Hippocampal formation (tissue), 2 donors: ENCODE measurements around the gene PLA2G5.
"Not testable (repeated sequence)": the region's sequence is repeated elsewhere in the genome, so short reads cannot be mapped to it uniquely, and the experiment has no call there.

Experiments
- DNase-seq, 2 donors: peaks; one replicate each; lab custom pipeline; 2025; lab: John Stamatoyannopoulos, UW

Gene PLA2G5

GRCh38 chr1:20069874-20070273 is at the start of gene PLA2G5:
PLA2G5 (plus strand) TSS chr1:20070194; CDS start chr1:20084831, 14,637 bp downstream.
- DNase-seq: peak in 1 of 2 donors; percentile 29

- DNase-seq: no peak
Measured at GRCh38 chr1:20028125-20028524, 41.9 kb upstream of the PLA2G5 start.

DNA sequence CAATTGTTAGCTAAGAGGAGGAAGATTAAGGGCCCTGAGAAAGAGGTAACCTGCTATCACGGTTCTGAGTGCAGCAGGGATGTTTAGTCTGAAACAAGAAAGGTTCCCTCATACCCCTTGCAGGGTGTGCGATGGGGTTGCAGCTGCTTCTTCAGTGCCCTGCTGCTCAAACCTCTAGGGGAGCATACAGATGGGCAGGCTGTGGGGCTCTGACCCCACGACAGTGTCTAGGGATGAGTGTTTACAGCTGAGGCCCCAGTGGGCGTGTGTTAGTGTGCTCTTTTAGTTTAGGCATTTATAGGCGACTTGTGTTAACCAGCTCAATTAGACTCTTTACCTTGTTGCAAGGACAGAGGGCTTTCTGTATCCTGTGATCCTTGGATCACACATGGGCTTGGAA is 41.3 kb upstream of the PLA2G5 start:
- no peak for DNase-seq

GRCh38 chr1:20029178-20029912 is 40.6 kb upstream of the PLA2G5 start:
- no peak for DNase-seq

- DNase-seq: not testable (repeated sequence)
Measured at GRCh38 chr1:20030436-20031151, 39.4 kb upstream of the PLA2G5 start.

DNA sequence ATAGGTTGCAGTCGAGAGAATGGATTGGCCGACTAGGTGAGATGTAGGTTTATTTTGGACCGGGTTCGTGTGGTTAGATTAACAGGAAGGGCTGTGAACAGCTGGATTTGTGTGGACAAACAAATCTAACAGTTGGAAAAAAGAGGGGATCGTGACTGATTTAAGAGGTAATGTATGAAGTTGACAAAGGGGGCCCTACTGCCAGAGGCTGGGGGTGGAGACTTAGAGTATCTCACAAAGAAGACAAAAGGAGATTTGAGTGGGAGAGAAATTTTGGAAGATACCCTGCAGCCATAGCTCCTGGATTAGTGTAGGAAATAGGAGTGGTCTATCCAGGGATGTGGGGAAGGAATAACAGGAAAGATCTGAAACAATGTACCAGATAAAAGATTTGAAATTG is 38.8 kb upstream of the PLA2G5 start:
- no peak for DNase-seq

DNA sequence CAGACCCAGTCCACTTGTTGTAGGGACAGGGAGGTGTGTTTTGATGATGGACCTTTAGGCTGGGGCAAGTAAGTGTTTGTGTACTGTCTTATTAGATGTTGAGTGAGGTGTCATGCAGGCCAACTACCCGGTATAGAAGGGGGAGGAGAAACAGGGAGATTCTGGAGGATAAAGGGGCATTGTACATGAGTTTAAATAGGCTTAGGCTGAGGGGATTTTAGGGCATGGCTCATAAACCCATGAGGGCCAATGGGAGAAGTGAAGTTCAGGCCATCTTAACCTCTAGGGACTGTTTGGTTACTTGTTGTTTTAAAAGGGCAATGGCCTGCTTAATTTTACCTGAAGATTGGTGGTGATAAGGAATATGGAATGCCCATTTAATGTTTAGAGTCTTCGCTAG is 38.2 kb upstream of the PLA2G5 start:
- no peak for DNase-seq

DNA sequence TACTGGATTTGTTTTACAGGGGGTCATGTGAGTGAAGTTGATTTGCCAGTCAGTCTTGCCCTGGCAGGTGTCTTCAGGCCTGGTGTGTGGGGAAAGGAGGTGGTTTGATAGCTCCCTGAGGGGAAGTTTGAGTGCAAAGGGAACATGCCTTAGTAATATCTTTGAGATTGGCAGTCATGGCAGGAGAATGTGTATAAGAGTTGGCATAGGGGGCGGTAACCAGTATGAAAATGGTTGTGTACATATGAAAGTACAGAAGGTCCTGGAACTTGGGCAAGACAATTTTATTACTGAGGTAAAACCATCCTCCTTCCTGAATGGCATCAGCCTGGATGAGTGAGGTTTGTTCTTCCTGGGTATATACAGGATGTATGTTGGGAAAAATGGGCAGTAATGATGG is 37.6 kb upstream of the PLA2G5 start:
- no peak for DNase-seq

DNA sequence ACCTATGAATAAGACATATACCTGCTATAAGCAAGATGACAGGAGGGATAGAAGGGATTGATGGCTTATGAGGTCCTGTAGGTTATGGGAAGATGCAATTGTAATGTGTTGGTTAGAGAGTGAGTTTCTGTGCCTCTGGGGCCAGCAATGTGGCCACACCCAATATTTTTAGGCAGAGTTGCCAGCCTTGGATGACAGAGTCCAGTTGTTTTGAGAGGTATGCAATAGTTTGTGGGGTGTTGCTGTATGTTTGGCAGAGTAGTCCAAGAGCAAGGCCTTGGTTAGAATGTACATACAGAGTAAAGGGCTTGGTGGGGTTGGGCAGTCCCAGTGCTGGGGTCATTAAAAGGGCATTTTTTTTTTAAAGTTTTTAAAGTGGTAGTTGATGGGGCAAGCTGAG is 36.6 kb upstream of the PLA2G5 start:
- DNase-seq: no peak

DNA sequence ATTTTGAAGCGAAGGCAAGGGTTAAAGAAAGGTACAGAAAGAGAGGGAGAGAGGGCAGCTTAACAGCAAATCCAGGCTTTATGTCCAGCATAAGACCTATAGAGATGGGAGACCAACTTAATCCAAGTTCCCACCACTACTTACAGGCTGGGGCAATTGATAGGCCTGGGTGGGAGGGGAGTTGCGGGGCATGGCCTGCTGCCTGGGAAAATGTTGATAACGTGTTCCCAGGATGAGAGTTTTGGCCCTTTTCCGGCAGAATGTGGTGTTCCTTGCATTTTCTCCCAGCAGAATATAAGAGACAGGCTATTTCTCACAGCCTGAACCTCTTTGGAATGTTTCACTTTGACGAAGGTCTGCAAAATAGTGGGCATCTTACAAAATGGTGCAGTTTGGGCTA is 34.9 kb upstream of the PLA2G5 start:
- DNase-seq: no peak

- no peak for DNase-seq
Measured at GRCh38 chr1:20037877-20038276, 32.1 kb upstream of the PLA2G5 start.

GRCh38 chr1:20047096-20047495 is 22.9 kb upstream of the PLA2G5 start:
- DNase-seq: no peak

- DNase-seq: no peak
Measured at GRCh38 chr1:20048563-20048962, 21.4 kb upstream of the PLA2G5 start.

DNA sequence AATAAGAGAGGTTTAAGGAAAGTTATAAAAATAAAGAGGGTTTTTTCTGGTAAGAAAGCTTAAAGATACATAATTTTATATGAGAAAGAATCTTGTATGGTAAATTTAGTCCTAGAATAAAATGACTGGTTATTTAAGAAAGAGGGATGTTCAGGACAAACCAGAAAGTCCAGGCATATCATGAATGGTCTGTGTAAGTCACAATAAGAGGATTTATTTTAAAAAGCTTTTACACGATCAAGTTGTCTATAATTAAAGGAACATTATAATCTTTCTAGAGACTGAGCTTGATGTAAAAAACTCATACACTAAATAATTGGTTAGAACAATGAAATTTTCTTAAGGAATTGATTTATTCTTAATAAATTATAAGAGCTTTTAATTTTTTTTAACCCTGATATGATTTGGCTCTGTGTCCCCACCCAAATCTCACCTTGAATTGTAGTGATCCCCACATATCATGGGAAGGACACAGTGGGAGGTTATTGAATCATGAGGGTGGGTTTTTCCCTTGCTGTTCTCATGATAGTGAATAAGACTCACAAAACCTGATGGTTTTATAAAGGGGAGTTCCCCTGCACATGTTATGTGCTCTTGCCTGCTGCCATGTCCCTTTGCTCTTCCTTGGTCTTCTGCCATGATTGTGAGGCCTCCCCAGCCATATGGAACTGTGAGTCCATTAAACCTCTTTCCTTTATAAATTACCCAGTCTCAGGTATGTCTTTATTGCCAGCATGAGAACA is 20.8 kb upstream of the PLA2G5 start:
- not testable (repeated sequence) for DNase-seq

DNA sequence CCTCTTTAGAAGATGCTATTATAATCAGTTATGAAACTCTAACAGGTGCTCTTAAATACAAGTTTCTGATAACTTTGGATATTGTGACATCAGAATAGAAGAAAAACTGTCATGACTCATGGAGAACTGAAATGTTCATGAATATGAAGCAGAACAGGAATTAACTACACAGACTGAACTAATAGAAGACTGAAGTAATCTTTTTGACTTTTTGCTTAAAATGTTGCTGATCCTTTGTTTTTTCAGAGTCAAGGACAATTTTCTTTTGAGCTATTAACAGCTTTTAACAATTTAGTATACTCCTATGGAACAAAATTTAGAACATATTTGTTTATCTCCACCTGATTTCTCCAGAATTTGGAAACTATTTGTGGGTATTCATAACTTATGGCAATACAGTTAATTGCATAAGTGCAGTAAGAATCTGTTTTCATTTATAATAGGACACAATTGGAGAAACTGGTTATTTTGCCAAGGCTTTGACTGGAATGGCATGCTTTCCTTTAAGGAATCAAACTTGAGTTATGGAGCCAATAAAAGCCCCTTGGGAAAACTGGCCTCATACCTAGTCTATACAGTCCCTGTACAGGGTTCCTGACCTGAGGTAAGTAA is 18.7 kb upstream of the PLA2G5 start:
- DNase-seq: no peak

GRCh38 chr1:20052386-20052785 is 17.6 kb upstream of the PLA2G5 start:
- no peak for DNase-seq

GRCh38 chr1:20057886-20058420 is 12.0 kb upstream of the PLA2G5 start:
- DNase-seq: no peak

- peak in 1 of 2 donors; percentile 46 for DNase-seq
Measured at GRCh38 chr1:20058531-20058930, 11.5 kb upstream of the PLA2G5 start.

DNA sequence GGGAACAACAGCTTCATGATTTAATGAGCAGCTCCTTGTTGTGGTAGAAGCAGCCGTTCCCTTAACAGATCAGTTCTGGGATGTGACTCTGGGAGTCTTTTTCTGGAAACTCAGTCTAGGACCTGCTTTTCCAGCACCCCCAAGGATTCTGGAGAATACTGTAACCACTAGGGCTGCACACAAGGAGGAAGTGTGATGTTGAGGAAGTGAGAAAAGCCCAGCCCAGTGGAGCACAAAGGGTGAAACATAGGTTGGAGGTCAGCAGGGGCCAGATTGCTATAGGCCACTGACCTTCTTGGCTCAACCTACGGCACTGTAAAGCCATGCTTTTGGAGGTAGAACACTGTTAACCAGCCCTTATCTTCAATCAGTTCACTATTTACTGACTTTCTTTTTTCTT is 10.1 kb upstream of the PLA2G5 start:
- no peak for DNase-seq

DNA sequence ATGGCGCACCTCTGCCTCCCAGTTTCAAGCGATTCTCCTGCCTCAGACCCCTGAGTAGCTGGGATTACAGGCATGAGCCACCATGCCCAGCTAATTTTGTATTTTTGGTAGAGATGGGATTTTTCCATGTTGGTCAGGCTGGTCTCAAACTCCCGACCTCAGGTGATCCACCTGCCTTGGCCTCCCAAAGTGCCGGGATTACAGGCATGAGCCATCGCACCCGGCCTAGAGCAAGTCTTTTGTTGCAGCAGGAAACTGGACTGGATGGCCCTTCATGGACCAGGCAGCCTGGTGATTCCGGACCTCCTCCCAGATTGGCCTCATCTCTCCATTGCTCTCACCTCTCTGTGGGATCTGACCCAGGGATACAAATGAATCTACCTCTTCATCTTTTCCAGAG is 9.2 kb upstream of the PLA2G5 start:
- not testable (repeated sequence) for DNase-seq

DNA sequence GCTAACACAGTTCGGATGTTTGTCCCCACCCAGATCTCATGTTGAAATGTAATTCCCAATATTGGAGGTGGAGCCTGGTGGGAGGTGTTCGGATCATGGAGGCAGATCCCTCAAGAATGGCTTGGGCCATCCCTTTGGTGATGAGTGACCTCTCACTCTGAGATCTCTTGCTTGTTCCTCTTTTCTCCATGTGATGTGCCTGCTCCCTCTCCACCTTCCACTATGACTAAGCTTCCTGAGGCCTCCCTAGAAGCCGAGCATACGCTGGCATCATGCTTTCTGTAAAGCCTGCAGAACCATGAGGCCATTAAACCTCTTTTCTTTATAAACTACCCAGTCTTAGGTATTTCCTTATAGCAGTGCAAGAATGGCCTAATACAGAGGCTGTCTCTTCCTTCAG is 8.1 kb upstream of the PLA2G5 start:
- no peak for DNase-seq

GRCh38 chr1:20063861-20064292 is 6.1 kb upstream of the PLA2G5 start:
- no peak for DNase-seq
